Neutrophil (primary cell): ENCODE results near the gene CRADD.

Experiments used
- H3K27ac ChIP-seq: fragments of 200-600 bp; sonication (generic); 2 replicates; pipeline ENCODE4 v1.5.1; 2016; ENCODE audit warnings: mild to moderate bottlenecking, moderate library complexity
- H3K27me3 ChIP-seq: fragments of 200-600 bp; sonication (generic); 2 replicates; pipeline ENCODE4 v1.6.0; 2016; ENCODE audit warnings: mild to moderate bottlenecking
- H3K36me3 ChIP-seq: fragments of 200-600 bp; sonication (generic); 2 replicates; pipeline ENCODE4 v1.5.1; 2017
- H3K4me1 ChIP-seq, 2 experiments: fragments of 200-600 bp in 1 of 2; sonication (generic) in 1 of 2; 1 replicate in 1 of 2; 2 replicates in 1 of 2; pipeline versions ENCODE4 v1.5.1 to v1.6.1; 2013 to 2016; ENCODE audit warnings: low read depth in 1 of 2, low read length in 1 of 2, mild to moderate bottlenecking in 1 of 2, moderate library complexity in 1 of 2; ENCODE audit not compliant: control insufficient read depth in 1 of 2, insufficient read depth in 1 of 2
- H3K4me3 ChIP-seq, 2 experiments: fragments of 200-600 bp in 1 of 2; sonication (generic) in 1 of 2; 1 replicate in 1 of 2; 2 replicates in 1 of 2; pipeline ENCODE4 v1.5.1; 2013 to 2016; ENCODE audit warnings: low read depth in 1 of 2, low read length in 1 of 2, mild to moderate bottlenecking in 1 of 2, moderate library complexity in 1 of 2
- H3K9me3 ChIP-seq: fragments of 200-600 bp; sonication (generic); 2 replicates; pipeline ENCODE4 v1.5.1; 2016
- CTCF ChIP-seq: fragments of 200-600 bp; sonication (generic); IDR thresholded peaks from 2 replicates; pipeline ENCODE4 v1.5.1; 2016; ENCODE audit warnings: antibody characterized with exemption

CRADD gene

GRCh38 chr12:93829016-93829415 is 151.8 kb downstream of the CRADD start:
- TF ChIP-seq CTCF = no peak
- H3K27me3 ChIP-seq = no peaks in the 10 kb centered on the region

GRCh38 chr12:93831374-93831773 is 154.2 kb downstream of the CRADD start:
- no peaks in the 10 kb centered on the region for H3K36me3 ChIP-seq
- no peak overlapping the region for H3K27ac ChIP-seq
- no peaks in the 10 kb centered on the region for H3K4me1 ChIP-seq
- H3K27me3 ChIP-seq = no peaks in the 10 kb centered on the region
- no peak for TF ChIP-seq CTCF
- no peak overlapping the region for H3K4me3 ChIP-seq
- no peaks in the 10 kb centered on the region for H3K9me3 ChIP-seq

More at GRCh38 chr12:93829016-93829415, 151.8 kb downstream of the CRADD start:
- no peaks in the 10 kb centered on the region for H3K4me1 ChIP-seq
- H3K36me3 ChIP-seq = no peaks in the 10 kb centered on the region
- H3K4me3 ChIP-seq = no peak overlapping the region
- H3K9me3 ChIP-seq = no peaks in the 10 kb centered on the region
- no peak overlapping the region for H3K27ac ChIP-seq

GRCh38 chr12:93832131-93832530 is 155.0 kb downstream of the CRADD start:
- H3K36me3 ChIP-seq = no peaks in the 10 kb centered on the region
- H3K27me3 ChIP-seq = no peaks in the 10 kb centered on the region
- no peak overlapping the region for H3K27ac ChIP-seq
- H3K9me3 ChIP-seq = no peaks in the 10 kb centered on the region
- TF ChIP-seq CTCF = no peak
- H3K4me1 ChIP-seq = no peaks in the 10 kb centered on the region
- no peak overlapping the region for H3K4me3 ChIP-seq

GRCh38 chr12:93833946-93834345 is 156.8 kb downstream of the CRADD start:
- H3K27ac ChIP-seq = no peak overlapping the region
- no peaks in the 10 kb centered on the region for H3K4me1 ChIP-seq
- no peak overlapping the region for H3K4me3 ChIP-seq
- no peaks in the 10 kb centered on the region for H3K36me3 ChIP-seq
- H3K9me3 ChIP-seq = no peaks in the 10 kb centered on the region
- H3K27me3 ChIP-seq = no peaks in the 10 kb centered on the region
- TF ChIP-seq CTCF = no peak

GRCh38 chr12:93836620-93837260 is 159.6 kb downstream of the CRADD start:
- Histone ChIP-seq H3K4me3 (no peak overlapping the region), H3K27ac (no peak overlapping the region), H3K27me3 (no peaks in the 10 kb centered on the region), H3K4me1 (no peaks in the 10 kb centered on the region), H3K36me3 (no peaks in the 10 kb centered on the region), H3K9me3 (no peaks in the 10 kb centered on the region)
- no peak for TF ChIP-seq CTCF

GRCh38 chr12:93838193-93838592 is 161.0 kb downstream of the CRADD start:
- Histone ChIP-seq H3K27ac (no peak overlapping the region), H3K27me3 (no peaks in the 10 kb centered on the region), H3K4me3 (no peak overlapping the region), H3K9me3 (no peaks in the 10 kb centered on the region), H3K36me3 (no peaks in the 10 kb centered on the region), H3K4me1 (no peaks in the 10 kb centered on the region)
- no peak for TF ChIP-seq CTCF
